Central memory CD8-positive, alpha-beta T cell (primary cell): ENCODE measurements around the gene SOCS2.
A peak's percentile ranks its signal among the peaks of the same experiment; 100 is the strongest.

Experiments used
- ATAC-seq: fragments of 150-1000 bp; cut with Tn5 transposase; replicated peaks from 2 replicates; pipeline ENCODE4 v1.10.0; 2022; ENCODE audit warnings: mild to moderate bottlenecking, moderate FRiP score, moderate number of reproducible peaks; ENCODE audit not compliant: poor library complexity, severe bottlenecking; ENCODE audit errors: extremely low read depth
- DNase-seq, 2 donors: peaks; one replicate each; pipeline ENCODE4 v3.0.0; 2021; ENCODE audit warnings: low spot score in 2 of 2
- H3K27ac Mint-ChIP-seq: one replicate; pipeline ENCODE4 v1.8.0; 2022; ENCODE audit warnings: low read depth, mild to moderate bottlenecking, moderate library complexity, mixed read lengths
- H3K27me3 Mint-ChIP-seq: one replicate; pipeline ENCODE4 v1.8.0; 2022; ENCODE audit warnings: mixed read lengths
- H3K36me3 Mint-ChIP-seq: one replicate; pipeline ENCODE4 v1.8.0; 2022; ENCODE audit warnings: mild to moderate bottlenecking, moderate library complexity, mixed read lengths; ENCODE audit not compliant: insufficient read depth
- H3K4me1 Mint-ChIP-seq: one replicate; pipeline ENCODE4 v1.8.0; 2022; ENCODE audit warnings: mixed read lengths
- H3K4me3 Mint-ChIP-seq: one replicate; pipeline ENCODE4 v1.8.0; 2022; ENCODE audit warnings: mild to moderate bottlenecking, moderate library complexity, mixed read lengths
- H3K9me3 Mint-ChIP-seq: one replicate; pipeline ENCODE4 v1.8.0; 2022; ENCODE audit warnings: mixed read lengths

Gene SOCS2, protein sequence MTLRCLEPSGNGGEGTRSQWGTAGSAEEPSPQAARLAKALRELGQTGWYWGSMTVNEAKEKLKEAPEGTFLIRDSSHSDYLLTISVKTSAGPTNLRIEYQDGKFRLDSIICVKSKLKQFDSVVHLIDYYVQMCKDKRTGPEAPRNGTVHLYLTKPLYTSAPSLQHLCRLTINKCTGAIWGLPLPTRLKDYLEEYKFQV

DNA sequence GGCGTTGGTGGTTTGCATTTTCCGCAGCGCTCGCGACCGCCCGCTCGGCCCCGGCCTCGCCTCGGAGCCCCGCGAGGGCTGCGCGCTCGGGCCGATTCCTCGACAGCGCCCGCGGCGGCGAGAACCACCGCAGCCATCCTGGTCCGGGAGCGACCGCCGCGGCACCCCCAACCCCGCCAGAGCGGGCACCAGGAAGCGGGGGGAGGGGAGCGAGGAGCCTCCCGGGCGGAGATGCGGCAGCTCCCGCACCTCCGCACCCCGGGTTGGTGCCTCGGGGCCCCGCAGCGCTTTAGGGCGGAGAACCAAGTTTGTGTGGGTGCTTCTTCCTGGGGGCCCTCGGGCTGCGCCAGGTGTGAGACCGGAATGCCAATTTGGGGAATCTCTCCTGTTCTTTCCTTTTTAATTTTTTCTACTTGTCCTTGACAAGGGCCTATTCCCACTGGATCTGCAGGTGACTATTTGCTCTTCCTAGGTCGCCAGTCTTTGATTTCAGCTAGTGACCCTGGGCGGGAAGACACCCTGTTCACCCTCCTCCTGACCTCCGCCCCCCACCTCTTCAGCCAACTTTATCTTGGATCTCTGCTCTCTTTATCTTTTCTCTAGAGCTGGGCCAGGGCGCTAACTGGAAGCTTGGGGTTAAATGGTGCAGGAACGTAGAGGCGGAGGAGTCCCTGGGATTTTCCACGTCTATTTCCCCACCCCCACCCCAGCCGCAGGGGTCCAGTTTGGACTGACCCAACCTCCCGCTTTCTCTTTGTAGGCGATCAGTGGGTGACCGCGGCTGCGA, at the start of gene SOCS2:
SOCS2 (plus strand) TSS at position 751 of the 787 bp plus-strand sequence. CDS start 223 bp downstream, outside the sequence.
- peaks cover 33% of the 10 kb centered on the region for H3K4me1 Mint-ChIP-seq
- peak within 1 kb of the TSS; percentile 96 for H3K4me3 Mint-ChIP-seq
- ATAC-seq (no peak), DNase-seq (no peak)
- H3K36me3 Mint-ChIP-seq, result peaks cover 18% of the 10 kb centered on the region
- no peaks in the 10 kb centered on the region for H3K9me3 Mint-ChIP-seq
- peaks cover 11% of the 10 kb centered on the region for H3K27me3 Mint-ChIP-seq
- peak within 1 kb of the TSS; percentile 85 for H3K27ac Mint-ChIP-seq

DNA sequence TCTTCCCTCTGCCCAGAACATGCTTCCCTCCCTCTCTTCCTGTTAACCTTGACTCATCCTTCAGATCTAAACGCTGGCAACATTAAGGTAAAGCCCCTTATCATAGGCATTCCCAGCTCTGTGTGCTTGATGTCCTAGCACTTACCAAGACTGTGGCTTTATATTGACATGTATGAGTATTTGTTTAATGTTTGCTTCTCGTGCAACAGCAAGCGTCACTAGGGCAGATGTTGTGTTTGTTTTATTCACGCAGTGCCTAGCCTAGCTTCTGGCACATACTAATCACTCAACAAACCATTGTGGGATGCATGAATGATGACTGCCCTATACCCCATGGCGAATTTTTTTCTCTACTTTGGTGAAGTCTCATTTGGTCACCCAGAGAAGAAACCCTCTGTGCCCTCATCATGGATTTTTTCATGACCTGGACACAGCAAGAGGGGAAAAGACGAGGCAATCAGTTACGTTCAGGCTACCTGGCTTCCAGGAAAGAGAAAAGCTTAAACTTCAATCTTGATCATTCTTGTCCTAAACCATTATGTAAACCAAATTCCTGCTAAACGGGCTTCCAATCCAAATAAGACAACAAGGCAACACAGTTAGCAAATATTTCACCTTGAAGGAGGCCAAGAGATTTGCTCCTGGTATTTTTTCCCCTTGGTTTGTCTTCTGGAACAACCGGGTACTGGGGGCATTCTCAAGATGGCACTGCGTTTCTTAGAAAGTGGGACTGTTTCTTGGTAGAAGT, 47.9 kb upstream of the SOCS2 start:
- Mint-ChIP-seq H3K27ac (no peak overlapping the region), H3K4me1 (peaks cover 12% of the 10 kb centered on the region), H3K4me3 (no peak overlapping the region), H3K27me3 (peaks cover 32% of the 10 kb centered on the region), H3K9me3 (no peaks in the 10 kb centered on the region), H3K36me3 (peaks cover under 1% of the 10 kb centered on the region)
- no peak for ATAC-seq
- DNase-seq, result no peak

DNA sequence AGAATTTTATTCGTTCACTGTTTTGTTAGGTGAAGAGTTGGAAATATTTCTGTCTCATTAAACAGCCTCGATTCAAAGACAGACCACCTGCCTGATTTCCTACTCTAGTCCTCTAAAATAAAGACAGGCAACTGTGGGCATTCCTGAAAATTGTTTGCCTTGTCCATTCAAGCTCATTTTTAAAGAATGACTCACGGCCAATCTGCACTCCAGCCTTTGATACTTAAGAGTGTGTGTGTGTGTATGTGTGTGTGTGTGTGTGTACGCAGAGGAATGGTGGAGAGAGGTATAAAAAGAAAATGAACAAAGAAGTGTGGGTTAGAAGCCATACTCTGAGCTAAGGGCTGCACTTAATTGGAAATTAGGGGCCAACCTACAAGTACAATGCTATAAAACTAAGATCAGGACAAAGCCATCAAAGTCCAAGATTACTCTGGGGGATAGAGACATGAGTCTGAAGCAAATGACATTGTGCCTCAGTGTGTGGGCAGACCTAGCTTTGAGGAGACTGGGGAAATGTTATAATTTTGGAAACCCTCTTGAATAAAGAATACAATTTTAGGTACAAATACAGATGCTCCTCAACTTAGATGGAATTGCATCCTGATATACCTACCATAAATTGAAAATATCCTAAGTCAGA, 45.6 kb upstream of the SOCS2 start:
- no peaks in the 10 kb centered on the region for H3K36me3 Mint-ChIP-seq
- no peak overlapping the region for H3K27ac Mint-ChIP-seq
- no peaks in the 10 kb centered on the region for H3K9me3 Mint-ChIP-seq
- no peak for ATAC-seq
- no peak for DNase-seq
- peaks cover 16% of the 10 kb centered on the region for H3K4me1 Mint-ChIP-seq
- peaks cover 38% of the 10 kb centered on the region for H3K27me3 Mint-ChIP-seq
- H3K4me3 Mint-ChIP-seq, result no peak overlapping the region

DNA sequence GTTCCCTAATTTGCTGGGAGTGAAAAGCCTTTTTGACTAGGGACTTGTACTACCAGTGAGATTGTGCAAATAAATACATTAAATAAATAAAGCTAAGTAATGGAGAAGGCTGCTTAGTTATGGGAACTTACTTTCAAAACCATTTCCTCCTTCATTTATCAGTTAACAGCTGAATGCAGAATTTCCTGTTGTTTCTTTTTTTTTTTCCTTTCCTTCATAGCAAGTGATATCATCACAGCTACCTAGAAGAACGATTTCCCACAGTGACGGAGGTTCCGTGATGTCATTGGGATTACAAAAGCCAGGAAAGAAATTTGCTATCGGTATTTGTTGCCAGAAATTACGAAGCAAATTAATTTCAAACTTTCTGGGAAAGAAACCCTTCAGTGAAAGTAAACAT, 42.1 kb upstream of the SOCS2 start:
- no peak overlapping the region for H3K4me3 Mint-ChIP-seq
- no peak for ATAC-seq

DNA sequence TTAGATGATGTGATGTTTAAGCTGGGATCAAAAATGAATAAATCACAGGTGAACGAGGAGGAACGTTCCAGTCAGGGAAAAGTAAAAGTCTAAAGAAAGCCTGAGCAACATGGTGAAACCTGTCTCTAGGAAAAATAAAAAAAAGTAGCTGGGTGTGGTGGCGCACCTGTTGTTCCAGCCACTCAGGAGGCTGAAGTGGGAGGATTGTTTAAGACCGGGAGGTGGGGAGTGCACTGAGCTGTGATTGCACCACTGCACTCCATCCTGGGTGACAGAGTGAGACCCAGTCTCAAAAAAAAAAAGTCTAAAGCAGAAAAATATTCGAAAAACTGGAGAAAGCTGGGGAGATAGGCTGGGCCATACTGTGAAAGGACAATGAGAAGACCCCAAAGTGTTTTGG, 39.2 kb upstream of the SOCS2 start:
- peaks cover 10% of the 10 kb centered on the region for H3K4me1 Mint-ChIP-seq
- H3K36me3 Mint-ChIP-seq, result no peaks in the 10 kb centered on the region

More for the DNA sequence above, 42.1 kb upstream of the SOCS2 start:
- Mint-ChIP-seq H3K36me3 (no peaks in the 10 kb centered on the region), H3K4me1 (peaks cover 10% of the 10 kb centered on the region), H3K9me3 (no peaks in the 10 kb centered on the region), H3K27me3 (peaks cover 37% of the 10 kb centered on the region), H3K27ac (peak overlapping the region; percentile 25)
- no peak for DNase-seq

DNA sequence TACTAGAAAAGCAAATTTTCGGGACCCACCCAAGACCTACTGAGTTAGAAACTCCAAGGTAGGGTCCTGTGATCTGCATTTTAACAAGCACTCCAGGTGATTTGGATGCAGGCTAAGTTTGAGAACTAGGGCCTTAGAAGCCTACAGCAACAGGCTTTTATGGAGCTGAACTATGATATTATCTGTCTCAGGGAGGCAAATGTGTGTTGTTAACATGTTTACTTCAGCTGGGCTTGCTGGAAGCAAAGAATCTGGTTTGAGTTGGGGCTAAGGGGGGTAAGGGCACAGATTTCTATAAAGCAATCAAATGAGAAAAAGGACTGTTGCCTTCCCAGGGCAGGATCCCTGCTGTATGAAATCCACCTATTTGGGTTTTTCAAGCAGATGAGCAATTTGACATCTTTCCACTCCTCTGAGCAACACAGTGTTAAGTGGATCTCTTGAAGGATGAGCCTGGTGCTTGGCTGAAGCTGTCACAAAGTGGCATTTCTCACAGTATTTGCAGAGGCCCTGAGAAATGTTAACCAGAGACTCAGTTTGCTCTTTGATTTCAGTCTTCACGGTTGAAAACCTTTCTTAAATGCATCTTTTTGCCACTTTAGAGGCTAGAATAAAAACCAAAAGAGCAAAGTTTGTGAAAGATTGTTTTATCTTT, 36.2 kb upstream of the SOCS2 start:
- H3K36me3 Mint-ChIP-seq, result no peaks in the 10 kb centered on the region
- no peaks in the 10 kb centered on the region for H3K4me1 Mint-ChIP-seq
- H3K27ac Mint-ChIP-seq, result no peak overlapping the region
- H3K4me3 Mint-ChIP-seq, result no peak overlapping the region
- no peaks in the 10 kb centered on the region for H3K27me3 Mint-ChIP-seq
- no peaks in the 10 kb centered on the region for H3K9me3 Mint-ChIP-seq
- DNase-seq (no peak), ATAC-seq (no peak)

More for the DNA sequence above, 39.2 kb upstream of the SOCS2 start:
- peaks cover 10% of the 10 kb centered on the region for H3K27me3 Mint-ChIP-seq
- H3K27ac Mint-ChIP-seq, result no peak overlapping the region
- no peak overlapping the region for H3K4me3 Mint-ChIP-seq
- no peaks in the 10 kb centered on the region for H3K9me3 Mint-ChIP-seq
- ATAC-seq, result no peak
- DNase-seq, result no peak

DNA sequence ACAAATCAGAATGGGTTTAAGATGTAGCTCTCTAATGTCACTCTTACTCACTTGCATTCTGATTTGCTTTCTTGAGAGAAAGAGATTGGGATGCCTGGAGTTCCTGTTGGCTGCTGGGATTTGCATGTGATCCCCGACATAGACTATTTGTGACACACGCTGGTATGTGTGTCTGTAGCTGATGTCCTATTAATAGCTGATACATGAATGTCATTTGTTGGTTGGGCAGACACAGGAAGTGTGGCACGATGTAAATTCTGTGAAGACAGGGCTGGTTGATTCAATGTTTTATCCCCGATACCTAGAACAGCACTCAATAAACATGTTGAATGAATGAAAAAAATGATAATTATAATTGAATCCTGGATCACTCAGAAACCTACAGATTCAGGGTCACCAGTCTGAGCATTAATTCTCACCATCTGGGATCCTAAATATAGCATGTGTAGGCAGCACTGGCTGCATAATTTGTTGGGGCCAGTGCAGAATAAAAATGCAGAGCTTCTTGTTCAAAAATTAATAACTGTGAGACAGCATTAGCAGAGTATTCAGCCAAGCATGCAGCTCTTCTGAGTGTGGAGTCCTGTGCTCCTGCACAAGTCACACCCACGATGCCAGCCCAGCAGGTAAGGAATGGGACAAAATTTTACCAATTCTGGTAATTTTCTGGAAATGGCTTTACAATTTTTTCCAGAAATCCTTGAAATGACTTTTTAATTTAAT, 35.5 kb upstream of the SOCS2 start:
- H3K4me3 Mint-ChIP-seq, result no peak overlapping the region
- peak; percentile 46 for ATAC-seq
- peaks cover 2% of the 10 kb centered on the region for H3K4me1 Mint-ChIP-seq

DNA sequence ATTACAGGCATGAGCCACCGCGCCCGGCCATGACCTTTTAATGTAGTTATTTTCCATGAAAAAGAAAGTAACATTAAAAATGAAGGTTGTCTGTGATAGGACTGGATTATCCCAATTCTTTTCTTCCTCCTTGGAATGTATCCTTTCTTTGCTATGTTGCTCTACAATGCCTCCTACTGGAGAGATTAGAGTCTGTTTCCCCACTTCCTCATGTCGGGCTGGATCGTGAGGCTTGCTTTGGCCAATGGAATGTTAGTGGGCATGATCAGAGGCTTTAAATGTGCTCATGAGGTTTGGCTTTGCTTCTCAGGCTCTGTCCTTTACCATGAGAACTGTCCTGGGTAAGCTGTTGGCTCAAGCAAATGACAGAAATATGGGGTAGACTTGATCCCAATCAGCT, 34.7 kb upstream of the SOCS2 start:
- Mint-ChIP-seq H3K4me1 (peaks cover 5% of the 10 kb centered on the region), H3K9me3 (no peaks in the 10 kb centered on the region), H3K36me3 (no peaks in the 10 kb centered on the region), H3K27me3 (no peaks in the 10 kb centered on the region), H3K4me3 (no peak overlapping the region), H3K27ac (no peak overlapping the region)
- ATAC-seq, result no peak
- no peak for DNase-seq

More for the DNA sequence above, 35.5 kb upstream of the SOCS2 start:
- no peak for DNase-seq
- Mint-ChIP-seq H3K36me3 (no peaks in the 10 kb centered on the region), H3K27me3 (no peaks in the 10 kb centered on the region), H3K27ac (no peak overlapping the region), H3K9me3 (no peaks in the 10 kb centered on the region)

DNA sequence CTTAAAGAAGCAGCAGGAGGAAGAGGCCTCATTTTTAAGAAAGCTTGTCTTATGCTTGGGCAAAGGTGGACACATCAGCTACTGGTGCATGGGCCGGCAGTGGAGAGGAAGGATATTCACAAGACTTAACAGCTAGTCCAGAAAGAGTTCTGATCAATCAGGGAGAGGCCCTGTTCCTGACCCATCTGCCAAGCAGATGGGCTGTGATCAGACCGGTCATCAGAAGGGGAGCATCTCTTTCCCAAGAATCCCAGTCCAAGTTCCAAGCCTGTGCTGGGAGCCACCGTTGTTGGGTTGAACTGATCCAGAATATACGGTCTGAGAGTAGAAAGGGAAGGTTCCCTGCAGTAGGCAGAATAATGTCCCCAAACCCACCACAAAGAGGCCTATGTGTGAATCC, 32.7 kb upstream of the SOCS2 start:
- Mint-ChIP-seq H3K4me1 (peaks cover 5% of the 10 kb centered on the region), H3K4me3 (no peak overlapping the region), H3K27me3 (no peaks in the 10 kb centered on the region), H3K27ac (peak overlapping the region; percentile 57), H3K36me3 (no peaks in the 10 kb centered on the region), H3K9me3 (no peaks in the 10 kb centered on the region)
- DNase-seq, result no peak
- ATAC-seq, result no peak

DNA sequence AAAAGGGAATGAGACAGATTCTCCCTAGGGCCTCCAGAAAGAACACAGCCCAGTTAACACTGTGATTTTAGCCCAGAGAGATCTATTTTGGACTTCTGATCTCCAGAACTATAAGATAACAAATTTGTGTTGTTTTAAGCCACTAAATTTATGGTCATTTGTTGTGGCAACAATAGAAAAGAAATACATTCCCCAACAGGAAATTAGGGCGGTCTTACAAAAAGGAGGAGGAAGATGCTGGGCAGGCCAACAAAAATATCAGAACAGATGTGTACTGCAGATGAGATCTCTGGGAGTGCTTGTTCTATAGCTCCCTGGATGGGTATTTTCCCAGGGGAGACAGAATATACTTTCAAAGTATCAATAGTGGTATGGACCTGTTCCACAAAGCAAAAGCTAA, 32.0 kb upstream of the SOCS2 start:
- Mint-ChIP-seq H3K27me3 (no peaks in the 10 kb centered on the region), H3K27ac (no peak overlapping the region), H3K4me3 (no peak overlapping the region), H3K36me3 (no peaks in the 10 kb centered on the region), H3K4me1 (peaks cover 5% of the 10 kb centered on the region), H3K9me3 (no peaks in the 10 kb centered on the region)
- DNase-seq (no peak), ATAC-seq (no peak)

DNA sequence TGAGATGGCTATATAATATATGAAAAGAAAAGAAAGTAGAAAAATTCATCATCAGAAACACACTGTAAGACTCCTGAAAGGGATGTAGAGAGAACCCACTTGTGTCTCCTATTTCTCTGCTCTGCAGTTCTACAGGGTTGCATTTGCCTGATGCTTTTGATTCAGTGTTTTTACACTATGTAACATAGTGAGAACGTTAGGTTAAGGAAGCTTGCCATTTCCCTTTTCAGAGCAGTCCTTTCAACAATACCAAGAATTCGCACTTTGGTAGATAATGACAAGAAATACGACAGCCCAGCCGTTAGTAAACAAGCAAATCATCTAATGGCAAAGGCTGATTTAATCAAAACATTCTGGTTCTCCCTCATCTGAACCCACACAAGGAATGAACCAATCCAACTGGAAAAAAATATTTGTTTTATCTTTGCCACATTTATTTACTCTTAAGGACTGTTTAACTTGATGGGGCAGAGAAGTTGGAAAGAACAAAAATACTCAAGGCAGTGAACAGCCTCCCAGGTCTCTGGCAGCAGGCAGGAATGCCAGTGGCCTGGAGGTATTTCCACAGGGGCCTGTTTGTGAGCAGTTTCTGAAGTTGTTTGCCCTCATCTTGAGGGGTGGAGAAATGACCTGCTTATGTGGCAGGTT, 30.8 kb upstream of the SOCS2 start:
- Mint-ChIP-seq H3K27me3 (no peaks in the 10 kb centered on the region), H3K36me3 (no peaks in the 10 kb centered on the region), H3K4me1 (peaks cover 5% of the 10 kb centered on the region), H3K4me3 (no peak overlapping the region), H3K9me3 (no peaks in the 10 kb centered on the region), H3K27ac (peak overlapping the region; percentile 25)
- peak; percentile 32 for ATAC-seq
- DNase-seq, result no peak
